ENCODE measurements around the gene ANKRD45.
"Not testable (repeated sequence)": the region's sequence is repeated elsewhere in the genome, so short reads cannot be mapped to it uniquely, and the experiment has no call there.

Gene ANKRD45

DNA sequence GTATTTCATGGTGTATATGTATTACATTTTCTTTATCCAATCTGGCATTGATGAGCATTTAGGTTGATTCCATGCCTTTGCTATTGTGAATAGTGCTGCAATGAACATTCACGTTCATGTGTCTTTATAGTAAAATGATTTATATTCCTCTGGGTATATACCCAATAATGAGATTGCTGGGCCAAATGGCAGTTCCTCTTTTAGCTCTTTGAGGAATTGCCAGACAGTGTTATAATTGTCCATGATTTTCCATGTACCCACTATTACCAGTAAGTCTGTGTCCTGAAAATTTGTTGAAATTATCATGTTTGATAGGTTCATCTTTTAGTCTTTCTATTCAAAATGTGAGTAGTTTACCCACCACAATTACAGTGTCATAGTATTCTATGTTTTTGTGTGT, 101.2 kb downstream of the ANKRD45 start:
- DNase-seq: no peak

- not testable (repeated sequence) for DNase-seq
These were observed 105.8 kb downstream of the ANKRD45 start for GRCh38 chr1:173563846-173564245.

- DNase-seq: no peak
These were observed 106.8 kb downstream of the ANKRD45 start for GRCh38 chr1:173562813-173563212.

- no peak for DNase-seq
These were observed 108.4 kb downstream of the ANKRD45 start for GRCh38 chr1:173561263-173561662.

GRCh38 chr1:173560285-173560880, 109.3 kb downstream of the ANKRD45 start:
- no peak for DNase-seq

Data from activated CD4-positive, alpha-beta T cell treated with anti-CD3 and anti-CD28 coated beads, Interleukin-2, amount 50 U/mL, for 16 hours (primary cell).